ENCODE data around the gene SNX14.
"Not testable (repeated sequence)": the region's sequence is repeated elsewhere in the genome, so short reads cannot be mapped to it uniquely, and the experiment has no call there.

SNX14 gene

DNA sequence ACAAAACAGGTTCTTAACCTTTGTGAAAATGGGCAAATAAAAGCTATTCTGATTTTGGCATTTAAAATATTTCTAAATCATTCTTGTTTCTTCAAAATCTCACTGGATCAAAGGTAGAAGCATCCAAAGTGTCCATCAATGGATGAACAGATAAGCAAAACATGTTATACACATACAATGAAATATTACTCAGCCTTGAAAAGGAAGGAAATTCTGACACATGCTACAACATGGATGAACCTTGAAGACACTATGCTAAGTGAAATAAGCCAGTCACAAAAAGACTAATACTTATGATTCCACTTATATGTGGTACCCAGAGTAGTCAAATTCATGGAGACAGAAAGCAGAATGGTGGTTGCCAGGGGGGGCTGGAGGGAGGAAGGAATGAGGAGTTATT is 45.9 kb downstream of the SNX14 start:
- no peak overlapping the region for H3K4me2 ChIP-seq (ENCODE audit: low read length)
- H3K9me3 ChIP-seq (ENCODE audit: control insufficient read depth, insufficient read depth, low read length), result 0 out of 2 replicates have a peak, but pooled peaks cover 3% of the 10 kb centered on the region
- no peak overlapping the region for H3K4me3 ChIP-seq (ENCODE audit: low read length)
- TF ChIP-seq, protein P1, sequence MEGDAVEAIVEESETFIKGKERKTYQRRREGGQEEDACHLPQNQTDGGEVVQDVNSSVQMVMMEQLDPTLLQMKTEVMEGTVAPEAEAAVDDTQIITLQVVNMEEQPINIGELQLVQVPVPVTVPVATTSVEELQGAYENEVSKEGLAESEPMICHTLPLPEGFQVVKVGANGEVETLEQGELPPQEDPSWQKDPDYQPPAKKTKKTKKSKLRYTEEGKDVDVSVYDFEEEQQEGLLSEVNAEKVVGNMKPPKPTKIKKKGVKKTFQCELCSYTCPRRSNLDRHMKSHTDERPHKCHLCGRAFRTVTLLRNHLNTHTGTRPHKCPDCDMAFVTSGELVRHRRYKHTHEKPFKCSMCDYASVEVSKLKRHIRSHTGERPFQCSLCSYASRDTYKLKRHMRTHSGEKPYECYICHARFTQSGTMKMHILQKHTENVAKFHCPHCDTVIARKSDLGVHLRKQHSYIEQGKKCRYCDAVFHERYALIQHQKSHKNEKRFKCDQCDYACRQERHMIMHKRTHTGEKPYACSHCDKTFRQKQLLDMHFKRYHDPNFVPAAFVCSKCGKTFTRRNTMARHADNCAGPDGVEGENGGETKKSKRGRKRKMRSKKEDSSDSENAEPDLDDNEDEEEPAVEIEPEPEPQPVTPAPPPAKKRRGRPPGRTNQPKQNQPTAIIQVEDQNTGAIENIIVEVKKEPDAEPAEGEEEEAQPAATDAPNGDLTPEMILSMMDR (IDR thresholded peaks at IDR 0.05; ENCODE audit: low read depth, low read length, poor library complexity, severe bottlenecking), result no peak
- no peak for TF ChIP-seq EZH2phosphoT487 (IDR thresholded peaks at IDR 0.05; ENCODE audit: borderline replicate concordance, low read length)
- no peaks in the 10 kb centered on the region for H3K4me1 ChIP-seq (ENCODE audit: control insufficient read depth, low read length)
- H3F3A ChIP-seq (ENCODE audit: control insufficient read depth, insufficient read depth), result no peaks in the 10 kb centered on the region
- no peak overlapping the region for H3K27ac ChIP-seq (ENCODE audit: low read depth, low read length)
- no peaks in the 10 kb centered on the region for H3K79me2 ChIP-seq (ENCODE audit: control insufficient read depth, low read length)
- peaks cover 34% of the 10 kb centered on the region for H3K36me3 ChIP-seq (ENCODE audit: control insufficient read depth, low read length)
- H4K20me1 ChIP-seq (ENCODE audit: control insufficient read depth, insufficient read depth, low read depth, low read length), result no peaks in the 10 kb centered on the region
- no peaks in the 10 kb centered on the region for H3K27me3 ChIP-seq (ENCODE audit: control insufficient read depth, low read length)
- no peaks in the 10 kb centered on the region for H3K9me2 ChIP-seq (replicated peaks; ENCODE audit: control insufficient read depth, low read length)

DNA sequence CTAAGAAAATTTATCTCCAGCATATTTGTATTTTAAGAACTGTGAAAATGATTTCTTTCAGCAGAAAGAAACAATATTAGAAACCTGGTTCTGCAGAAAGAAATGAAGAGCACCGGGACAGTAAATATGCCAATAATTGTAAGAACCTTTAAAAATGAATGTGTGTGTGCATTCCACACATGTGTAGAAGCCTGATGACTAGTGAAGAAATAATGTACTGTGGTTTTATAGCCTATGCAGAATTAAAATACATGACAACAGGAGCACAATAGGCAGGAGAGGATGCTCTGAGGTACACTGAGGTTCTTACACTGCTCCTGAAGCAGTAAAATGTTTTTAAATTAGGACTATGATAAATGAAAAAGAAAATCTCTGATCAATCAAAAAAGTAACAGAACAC is 48.9 kb downstream of the SNX14 start:
- no peak overlapping the region for H3K4me3 ChIP-seq (ENCODE audit: low read length)
- no peaks in the 10 kb centered on the region for H4K20me1 ChIP-seq (ENCODE audit: control insufficient read depth, insufficient read depth, low read depth, low read length)
- H3K4me2 ChIP-seq (ENCODE audit: low read length), result no peak overlapping the region
- peaks cover 28% of the 10 kb centered on the region for H3K36me3 ChIP-seq (ENCODE audit: control insufficient read depth, low read length)
- H3K9me2 ChIP-seq (replicated peaks; ENCODE audit: control insufficient read depth, low read length), result no peaks in the 10 kb centered on the region
- no peaks in the 10 kb centered on the region for H3K4me1 ChIP-seq (ENCODE audit: control insufficient read depth, low read length)
- no peaks in the 10 kb centered on the region for H3F3A ChIP-seq (ENCODE audit: control insufficient read depth, insufficient read depth)
- no peak overlapping the region for H3K27ac ChIP-seq (ENCODE audit: low read depth, low read length)
- no peaks in the 10 kb centered on the region for H3K79me2 ChIP-seq (ENCODE audit: control insufficient read depth, low read length)
- no peaks in the 10 kb centered on the region for H3K9me3 ChIP-seq (ENCODE audit: control insufficient read depth, insufficient read depth, low read length)
- TF ChIP-seq EZH2phosphoT487 (IDR thresholded peaks at IDR 0.05; ENCODE audit: borderline replicate concordance, low read length), result no peak
- TF ChIP-seq, protein P1 (IDR thresholded peaks at IDR 0.05; ENCODE audit: low read depth, low read length, poor library complexity, severe bottlenecking), result no peak
- no peaks in the 10 kb centered on the region for H3K27me3 ChIP-seq (ENCODE audit: control insufficient read depth, low read length)

DNA sequence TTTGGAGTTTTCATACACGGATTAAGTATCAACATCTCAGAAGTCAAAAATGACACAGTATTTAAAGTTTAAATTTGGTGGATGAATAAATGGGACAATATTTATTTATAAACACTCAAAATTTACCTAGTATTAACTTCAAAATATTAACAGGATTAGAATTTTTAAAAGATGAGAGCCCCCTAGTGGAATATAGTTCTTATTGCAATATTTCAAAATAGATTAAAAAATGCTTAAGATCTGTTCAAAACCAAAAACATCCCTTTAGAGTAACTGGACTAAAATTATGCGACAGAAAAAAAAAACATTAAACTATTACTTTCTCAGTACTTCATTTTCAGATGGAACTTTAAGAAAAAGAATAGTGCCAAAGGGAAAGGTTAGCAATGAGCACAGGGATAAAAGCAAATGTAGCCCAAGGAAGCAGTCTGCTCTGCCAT is 56.6 kb downstream of the SNX14 start:
- no peaks in the 10 kb centered on the region for H3K79me2 ChIP-seq (ENCODE audit: control insufficient read depth, low read length)
- H3K4me1 ChIP-seq (ENCODE audit: control insufficient read depth, low read length), result no peaks in the 10 kb centered on the region
- no peak overlapping the region for H3K4me2 ChIP-seq (ENCODE audit: low read length)
- peaks cover 26% of the 10 kb centered on the region for H3K36me3 ChIP-seq (ENCODE audit: control insufficient read depth, low read length)
- peaks cover 2% of the 10 kb centered on the region; the same call in 1 of the 2 replicates for H3F3A ChIP-seq (ENCODE audit: control insufficient read depth, insufficient read depth)
- no peak for TF ChIP-seq EZH2phosphoT487 (IDR thresholded peaks at IDR 0.05; ENCODE audit: borderline replicate concordance, low read length)
- TF ChIP-seq, protein P1 (IDR thresholded peaks at IDR 0.05; ENCODE audit: low read depth, low read length, poor library complexity, severe bottlenecking), result peak; percentile 62
- no peak overlapping the region for H3K4me3 ChIP-seq (ENCODE audit: low read length)
- no peaks in the 10 kb centered on the region for H3K9me3 ChIP-seq (ENCODE audit: control insufficient read depth, insufficient read depth, low read length)
- H3K27ac ChIP-seq (ENCODE audit: low read depth, low read length), result no peak overlapping the region
- no peaks in the 10 kb centered on the region for H4K20me1 ChIP-seq (ENCODE audit: control insufficient read depth, insufficient read depth, low read depth, low read length)
- H3K9me2 ChIP-seq (replicated peaks; ENCODE audit: control insufficient read depth, low read length), result no peaks in the 10 kb centered on the region
- no peaks in the 10 kb centered on the region for H3K27me3 ChIP-seq (ENCODE audit: control insufficient read depth, low read length)

DNA sequence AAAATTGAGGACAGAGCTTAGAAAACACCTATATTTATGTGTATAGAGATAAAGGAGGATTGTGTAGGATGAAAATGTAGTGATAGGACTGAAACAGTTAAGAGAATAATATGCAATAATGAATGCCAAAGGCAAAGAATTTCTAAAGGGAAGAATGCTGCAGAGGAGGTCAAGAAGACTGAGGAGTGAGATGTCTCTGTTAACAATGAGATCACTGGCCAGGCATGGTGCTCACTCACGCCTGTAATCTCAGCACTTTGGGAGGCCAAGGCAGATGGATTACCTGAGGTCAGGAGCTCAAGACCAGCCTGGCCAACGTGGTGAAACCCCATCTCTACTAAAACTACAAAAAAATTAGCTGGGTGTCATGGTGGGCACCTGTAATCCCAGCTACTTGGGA is 69.4 kb downstream of the SNX14 start:
- not testable (repeated sequence) for H3K4me3 ChIP-seq (ENCODE audit: low read length); H3K9me2 ChIP-seq (replicated peaks; ENCODE audit: control insufficient read depth, low read length); H3K79me2 ChIP-seq (ENCODE audit: control insufficient read depth, low read length); H3K9me3 ChIP-seq (ENCODE audit: control insufficient read depth, insufficient read depth, low read length); H3K27ac ChIP-seq (ENCODE audit: low read depth, low read length); H3F3A ChIP-seq (ENCODE audit: control insufficient read depth, insufficient read depth); H3K4me2 ChIP-seq (ENCODE audit: low read length); H4K20me1 ChIP-seq (ENCODE audit: control insufficient read depth, insufficient read depth, low read depth, low read length); H3K27me3 ChIP-seq (ENCODE audit: control insufficient read depth, low read length); H3K4me1 ChIP-seq (ENCODE audit: control insufficient read depth, low read length)
- H3K36me3 ChIP-seq (ENCODE audit: control insufficient read depth, low read length), result peaks cover 39% of the 10 kb centered on the region
